H9 (cell line): ENCODE results near the gene SLC34A3. TPM values are rescaled to one million over a fixed set of nuclear protein-coding genes. Genes with fewer than 3 reads are reported as not detected.

Source experiments
- DNase-seq: peaks from one replicate; pipeline ENCODE4 v3.0.0-alpha.2; 2017
- H2AFZ ChIP-seq: one replicate; pipeline ENCODE4 v1.6.1; 2013; ENCODE audit warnings: mild to moderate bottlenecking, low read length, control low read depth, moderate library complexity
- H2AK5ac ChIP-seq: 2 replicates; pipeline ENCODE4 v1.6.1; 2013; ENCODE audit warnings: low read length, control low read depth, mixed read lengths; ENCODE audit not compliant: insufficient read length
- H2BK120ac ChIP-seq: one replicate; pipeline ENCODE4 v1.6.1; 2013; ENCODE audit warnings: low read depth, mild to moderate bottlenecking, low read length, control low read depth, inconsistent platforms; ENCODE audit not compliant: poor library complexity, severe bottlenecking
- H2BK12ac ChIP-seq: 2 replicates; pipeline ENCODE4 v1.6.1; 2013; ENCODE audit warnings: low read length, control low read depth, mixed read lengths, low read depth; ENCODE audit not compliant: insufficient read length
- H2BK15ac ChIP-seq: 2 replicates; pipeline ENCODE4 v1.6.1; 2013; ENCODE audit warnings: low read depth, low read length, control low read depth
- H2BK20ac ChIP-seq: one replicate; pipeline ENCODE4 v1.6.1; 2013; ENCODE audit warnings: low read depth, mild to moderate bottlenecking, low read length, control low read depth, inconsistent platforms; ENCODE audit not compliant: poor library complexity, severe bottlenecking
- H2BK5ac ChIP-seq: 2 replicates; pipeline ENCODE4 v1.6.1; 2013; ENCODE audit warnings: low read length, control low read depth, mixed read lengths; ENCODE audit not compliant: insufficient read length
- H3K14ac ChIP-seq: 2 replicates; pipeline ENCODE4 v1.6.1; 2013; ENCODE audit warnings: low read length, control low read depth; ENCODE audit not compliant: insufficient read depth
- H3K18ac ChIP-seq: 2 replicates; pipeline ENCODE4 v1.6.1; 2013; ENCODE audit warnings: low read depth, mild to moderate bottlenecking, mixed read lengths, low read length, control low read depth; ENCODE audit not compliant: insufficient read length
- H3K23ac ChIP-seq: 2 replicates; pipeline ENCODE4 v1.6.1; 2013; ENCODE audit warnings: low read length, control low read depth, mixed read lengths, low read depth; ENCODE audit not compliant: insufficient read length
- H3K23me2 ChIP-seq: 2 replicates; pipeline ENCODE4 v1.6.1; 2013; ENCODE audit warnings: low read depth, mild to moderate bottlenecking, mixed read lengths, low read length, control low read depth; ENCODE audit not compliant: insufficient read length, poor library complexity, severe bottlenecking
- H3K27ac ChIP-seq: 2 replicates; pipeline ENCODE4 v1.5.1; 2013; ENCODE audit warnings: low read length, control low read depth, mixed read lengths, low read depth; ENCODE audit not compliant: insufficient read length
- H3K27me3 ChIP-seq: 2 replicates; pipeline ENCODE4 v1.6.1; 2013; ENCODE audit warnings: low read length, control low read depth, inconsistent platforms; ENCODE audit not compliant: insufficient read depth
- H3K4ac ChIP-seq: 2 replicates; pipeline ENCODE4 v1.6.1; 2013; ENCODE audit warnings: low read depth, mild to moderate bottlenecking, control low read depth, inconsistent platforms, low read length, moderate library complexity
- H3K4me1 ChIP-seq: 2 replicates; pipeline ENCODE4 v1.6.1; 2013; ENCODE audit warnings: low read length, control low read depth, inconsistent platforms; ENCODE audit not compliant: insufficient read depth
- H3K4me2 ChIP-seq: 2 replicates; pipeline ENCODE4 v1.6.1; 2013; ENCODE audit warnings: low read length, control low read depth, mixed read lengths; ENCODE audit not compliant: insufficient read length, insufficient read depth
- H3K56ac ChIP-seq: 2 replicates; pipeline ENCODE4 v1.6.1; 2013; ENCODE audit warnings: low read depth, mild to moderate bottlenecking, mixed read lengths, low read length, control low read depth; ENCODE audit not compliant: insufficient read length
- H3K79me1 ChIP-seq: 2 replicates; pipeline ENCODE4 v1.6.1; 2013; ENCODE audit warnings: low read depth, mild to moderate bottlenecking, moderate library complexity, low read length, control low read depth, inconsistent platforms; ENCODE audit not compliant: insufficient read depth, poor library complexity, severe bottlenecking
- H3K79me2 ChIP-seq: 2 replicates; pipeline ENCODE4 v1.6.1; 2013; ENCODE audit warnings: low read length, control low read depth, inconsistent platforms; ENCODE audit not compliant: insufficient read depth
- H3K9ac ChIP-seq: 2 replicates; pipeline ENCODE4 v1.6.1; 2013; ENCODE audit warnings: low read length, control low read depth, mixed read lengths; ENCODE audit not compliant: insufficient read length; ENCODE audit errors: extremely low read depth
- H3K9me3 ChIP-seq: one replicate; pipeline ENCODE4 v1.6.1; 2013; ENCODE audit warnings: low read depth, low read length, inconsistent platforms; ENCODE audit not compliant: control insufficient read depth
- H3T11ph ChIP-seq: one replicate; pipeline ENCODE4 v1.6.1; 2013; ENCODE audit warnings: mild to moderate bottlenecking, low read length, control low read depth, inconsistent platforms
- H4K20me1 ChIP-seq: one replicate; pipeline ENCODE4 v1.6.1; 2013; ENCODE audit not compliant: control insufficient read depth, insufficient read length, insufficient read depth
- H4K5ac ChIP-seq: 2 replicates; pipeline ENCODE4 v1.6.1; 2013; ENCODE audit warnings: low read depth, mild to moderate bottlenecking, mixed read lengths, low read length, control low read depth; ENCODE audit not compliant: insufficient read length
- H4K8ac ChIP-seq: replicated peaks from 2 replicates; pipeline ENCODE4 v1.6.1; 2013; ENCODE audit warnings: low read length, control low read depth, mixed read lengths, low read depth; ENCODE audit not compliant: insufficient read length
- H4K91ac ChIP-seq: 2 replicates; pipeline ENCODE4 v1.6.1; 2013; ENCODE audit warnings: low read depth, mild to moderate bottlenecking, moderate library complexity, mixed read lengths, low read length, control low read depth; ENCODE audit not compliant: insufficient read length
- H3K27ac Mint-ChIP-seq, 3 experiments: 2 replicates in 2 of 3; 3 replicates in 1 of 3; pipeline ENCODE4 v1.8.0; 2020 to 2021; ENCODE audit warnings: mixed read lengths in 3 of 3, mild to moderate bottlenecking in 1 of 3, moderate library complexity in 1 of 3
- H3K27me3 Mint-ChIP-seq: 2 replicates; pipeline ENCODE4 v1.8.0; 2021; ENCODE audit warnings: low read depth, mild to moderate bottlenecking, moderate library complexity, mixed read lengths
- H3K36me3 Mint-ChIP-seq, 3 experiments: 2 replicates in 2 of 3; 3 replicates in 1 of 3; pipeline ENCODE4 v1.8.0; 2020 to 2021; ENCODE audit warnings: low read depth in 3 of 3, mixed read lengths in 3 of 3; ENCODE audit not compliant: insufficient read depth in 1 of 3
- H3K4me1 Mint-ChIP-seq, 2 experiments: 2 replicates each; pipeline ENCODE4 v1.8.0; 2020; ENCODE audit warnings: mixed read lengths in 2 of 2
- H3K4me3 Mint-ChIP-seq, 2 experiments: 2 replicates in 1 of 2; 3 replicates in 1 of 2; pipeline ENCODE4 v1.8.0; 2020 to 2021; ENCODE audit warnings: mild to moderate bottlenecking in 2 of 2, mixed read lengths in 2 of 2, moderate library complexity in 1 of 2
- H3K9me3 Mint-ChIP-seq, 2 experiments: 2 replicates in 1 of 2; 3 replicates in 1 of 2; pipeline ENCODE4 v1.8.0; 2020; ENCODE audit warnings: mild to moderate bottlenecking in 2 of 2, mixed read lengths in 2 of 2, moderate library complexity in 1 of 2
- CTCF ChIP-seq: fragments of 200-600 bp; sonication (generic); conservative IDR thresholded peaks from 3 replicates; pipeline ENCODE4 v1.8.0; 2021; ENCODE audit warnings: antibody characterized with exemption, mild to moderate bottlenecking
- WGBS: extraction: QIAGEN DNeasy Blood & Tissue Kit; methylation state at CpG from one replicate; pipeline ENCODE4 v1.1.7; 2013; ENCODE audit warnings: missing lambda C conversion rate, low lambda C conversion rate, mixed read lengths; ENCODE audit not compliant: insufficient read length; ENCODE audit errors: extremely low coverage; 5-methylcytosine and 5-hydroxymethylcytosine counted together
- total RNA-seq: library from RNA; stranded (reverse); gene quantifications from 2 replicates; pipeline ENCODE4 v1.2.1, GENCODE V29; 2021

SLC34A3 gene
- total RNA-seq, 1 experiment from 2014 or later, result not detected

- no peak overlapping the region for H2BK15ac ChIP-seq
- no peak for DNase-seq
- no peak overlapping the region for H3K4me3 Mint-ChIP-seq
- H3K4me1 Mint-ChIP-seq, result peaks cover 3 to 7% of the 10 kb centered on the region in 2 experiments
- H3K27me3 Mint-ChIP-seq, result peaks cover 5% of the 10 kb centered on the region
- H3K27ac Mint-ChIP-seq, result no peak overlapping the region
- no peak overlapping the region for H2BK20ac ChIP-seq
- H3K36me3 Mint-ChIP-seq, result no peaks in the 10 kb centered on the region
- H4K91ac ChIP-seq, result no peak overlapping the region
- H4K8ac ChIP-seq, result no peak overlapping the region
- H2AK5ac ChIP-seq, result no peak overlapping the region
- no peak overlapping the region for H3T11ph ChIP-seq
- H3K23ac ChIP-seq, result no peak overlapping the region
- H4K20me1 ChIP-seq, result no peaks in the 10 kb centered on the region
- no peak overlapping the region for H3K14ac ChIP-seq
- H3K56ac ChIP-seq, result no peak overlapping the region
- H3K79me1 ChIP-seq, result no peaks in the 10 kb centered on the region
- no peaks in the 10 kb centered on the region for H3K27me3 ChIP-seq
- H3K4me1 ChIP-seq, result no peaks in the 10 kb centered on the region
- H3K9me3 ChIP-seq, result no peaks in the 10 kb centered on the region
- no peak overlapping the region for H2BK12ac ChIP-seq
- peaks cover 4% of the 10 kb centered on the region for H3K23me2 ChIP-seq
- H3K27ac ChIP-seq, result no peak overlapping the region
- no peak overlapping the region for H2AFZ ChIP-seq
- no peak overlapping the region for H2BK5ac ChIP-seq
- no peak overlapping the region for H3K9ac ChIP-seq
- H3K9me3 Mint-ChIP-seq, result no peaks in the 10 kb centered on the region
- WGBS, result no CpG with 5 or more reads among the region's 31 CpGs
- no peak overlapping the region for H2BK120ac ChIP-seq
- no peak overlapping the region for H4K5ac ChIP-seq
- H3K18ac ChIP-seq, result no peak overlapping the region
- H3K4me2 ChIP-seq, result no peak overlapping the region
- H3K79me2 ChIP-seq, result no peaks in the 10 kb centered on the region
- no peak for TF ChIP-seq CTCF
- H3K4ac ChIP-seq, result no peak overlapping the region
Measured at GRCh38 chr9:137229903-137230704, 597 bp upstream of the SLC34A3 start.
